Heart left ventricle (tissue), 13 donors: ENCODE data around the gene GLIS2.

Source experiments
- CTCF ChIP-seq, 12 donors: fragments of 200-600 bp; sonication (generic) in 4 of 12; IDR thresholded peaks; one replicate each; pipeline versions ENCODE4 v1.5.0 to v1.8.0; 2018 to 2022; ENCODE audit warnings: antibody characterized with exemption in 12 of 12, mild to moderate bottlenecking in 5 of 12
- POLR2A ChIP-seq, 2 donors: fragments of 450-650 bp; IDR thresholded peaks; one replicate each; pipeline ENCODE4 v1.6.1; 2017; ENCODE audit warnings: antibody characterized with exemption in 2 of 2, mild to moderate bottlenecking in 2 of 2, moderate library complexity in 2 of 2
- donor health status: ischemic (EF 13 %, LVEDD 7.1; RV severe dilation, severe dysfunction).
- donor health status: DM: no; HTN: yes; CAD: no.
- donor health status: DM: no; HTN: no; CAD: no.
- donor health status: ischemic (EF 25% LVEDD 6.9; RV normal size, moderate dysfunction).
- donor health status: ischemic (EF 25% LVEDD 5.7; RV mildly dilated, moderate dysfunction).
- donor health status: ischemic (EF 35%, LVEDD 5.7; RV mildly dilated, moderate dysfunction).
- donor health status: nonischemic (EF 11% LVEDD 7.7; RV severe dilation, severe dysfunction).
- donor health status: DM: yes; HTN: yes; CAD: no.
- donor health status: PGD.
- donor health status: ischemic (EF 29% LVEDD 5.4; RV normal size, mild dysfunction).
- donor health status: nonischemic (EF 23%, LVEDD 6.1; RV moderate dilation, normal function).

GRCh38 chr16:4386451-4386805 lies 70.6 kb downstream of the GLIS2 start:
- no peak for TF ChIP-seq CTCF (IDR thresholded peaks at IDR 0.05)
- TF ChIP-seq POLR2A (IDR thresholded peaks at IDR 0.05), result no peak
